GM21447 (cell line): ENCODE results near the gene CLBA1.
"Not testable (repeated sequence)": the region's sequence is repeated elsewhere in the genome, so short reads cannot be mapped to it uniquely, and the experiment has no call there.

Source experiments
- ATAC-seq: cut with Tn5 transposase; IDR thresholded peaks from one replicate; pipeline ENCODE4 v1.9.1; 2021; ENCODE audit not compliant: unreplicated experiment

CLBA1 gene

GRCh38 chr14:105022276-105022670, 36.7 kb downstream of the CLBA1 start:
- ATAC-seq, result no peak

GRCh38 chr14:105023144-105023543, 37.6 kb downstream of the CLBA1 start:
- ATAC-seq, result no peak

DNA sequence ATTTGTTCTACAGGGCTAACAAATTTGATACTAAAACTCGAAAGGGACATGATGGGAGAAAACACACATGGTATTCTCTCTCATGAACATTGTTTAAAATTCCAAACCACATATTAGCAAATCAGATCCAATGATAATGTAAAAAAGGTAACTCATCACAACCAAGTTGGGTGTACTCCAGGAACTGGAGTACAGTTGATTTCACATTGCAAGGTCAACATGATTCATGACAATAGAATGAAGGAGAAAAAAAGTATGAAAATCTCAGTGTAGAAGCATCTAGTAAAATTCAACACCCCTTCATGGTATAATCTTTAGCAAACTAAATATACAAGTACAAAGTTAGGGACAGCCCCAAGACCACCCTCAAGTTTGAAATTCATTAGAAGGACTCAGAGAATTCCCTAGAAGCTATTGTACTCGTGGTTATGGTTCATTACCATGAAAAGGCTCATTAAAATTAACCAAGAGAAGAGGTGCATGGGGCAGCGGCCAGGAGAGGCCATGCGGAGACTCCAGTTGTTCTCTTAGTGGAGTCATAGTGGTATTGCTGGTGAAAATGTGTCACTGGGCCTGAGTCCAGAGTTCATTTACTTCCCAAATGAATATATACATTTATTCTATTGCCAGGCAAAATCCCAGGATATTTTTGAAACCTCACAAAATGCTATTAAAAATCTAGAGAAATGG, 38.3 kb downstream of the CLBA1 start:
- ATAC-seq, result no peak

- no peak for ATAC-seq
Measured at GRCh38 chr14:105025429-105025828, 39.8 kb downstream of the CLBA1 start.

DNA sequence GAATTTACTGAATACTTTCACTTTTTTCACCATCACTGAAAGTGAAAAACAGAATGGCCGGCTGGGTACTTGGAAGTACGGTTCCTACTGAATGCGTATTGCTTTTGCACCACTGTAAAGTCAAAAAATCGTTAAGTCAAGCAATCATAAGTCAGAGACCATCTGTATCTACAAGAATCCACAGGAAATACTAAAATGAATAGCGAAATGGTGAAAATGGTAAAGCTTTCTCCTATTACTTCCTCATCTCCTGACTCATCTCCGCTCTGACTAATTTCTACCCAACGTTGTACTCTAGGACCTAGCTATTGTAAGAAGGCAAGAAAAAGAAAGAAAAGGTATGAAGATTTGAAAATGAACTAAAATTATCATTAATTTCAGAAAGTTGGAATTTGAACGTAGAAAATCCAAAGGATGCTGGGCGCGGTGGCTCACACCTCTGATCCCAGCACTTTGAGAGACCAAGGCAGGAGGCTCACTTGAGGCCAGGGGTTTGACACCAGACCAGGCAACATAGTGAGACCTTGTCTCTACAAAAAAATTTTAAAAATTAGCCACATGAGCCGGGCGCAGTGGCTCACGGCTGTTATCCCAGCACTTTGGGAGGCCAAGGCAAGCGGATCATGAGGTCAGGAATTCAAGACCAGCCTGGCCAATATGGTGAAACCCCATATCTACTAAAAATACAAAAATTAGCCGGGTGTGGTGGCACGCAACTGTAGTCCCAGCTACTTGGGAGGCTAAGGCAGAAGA, 40.6 kb downstream of the CLBA1 start:
- ATAC-seq, result no peak

GRCh38 chr14:105026802-105027563, 41.4 kb downstream of the CLBA1 start:
- ATAC-seq, result no peak

DNA sequence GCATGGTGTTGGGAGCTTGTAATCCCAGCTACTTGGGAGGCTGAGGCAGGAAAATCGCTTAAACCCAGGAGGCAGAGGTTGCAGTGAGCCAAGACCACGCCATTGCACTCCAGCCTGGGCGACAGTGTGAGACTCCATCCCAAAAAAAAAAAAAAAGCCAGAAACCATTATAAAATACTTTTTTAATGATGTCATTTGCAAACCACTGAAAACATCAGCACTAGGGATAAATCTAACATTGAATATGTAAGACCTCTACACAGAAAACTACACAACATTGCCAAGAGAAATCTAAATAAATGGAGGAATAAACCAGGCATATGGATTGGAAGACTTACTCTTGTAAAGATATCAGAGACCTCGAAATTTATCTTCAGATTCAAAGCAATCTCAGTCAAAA, 42.1 kb downstream of the CLBA1 start:
- not testable (repeated sequence) for ATAC-seq

DNA sequence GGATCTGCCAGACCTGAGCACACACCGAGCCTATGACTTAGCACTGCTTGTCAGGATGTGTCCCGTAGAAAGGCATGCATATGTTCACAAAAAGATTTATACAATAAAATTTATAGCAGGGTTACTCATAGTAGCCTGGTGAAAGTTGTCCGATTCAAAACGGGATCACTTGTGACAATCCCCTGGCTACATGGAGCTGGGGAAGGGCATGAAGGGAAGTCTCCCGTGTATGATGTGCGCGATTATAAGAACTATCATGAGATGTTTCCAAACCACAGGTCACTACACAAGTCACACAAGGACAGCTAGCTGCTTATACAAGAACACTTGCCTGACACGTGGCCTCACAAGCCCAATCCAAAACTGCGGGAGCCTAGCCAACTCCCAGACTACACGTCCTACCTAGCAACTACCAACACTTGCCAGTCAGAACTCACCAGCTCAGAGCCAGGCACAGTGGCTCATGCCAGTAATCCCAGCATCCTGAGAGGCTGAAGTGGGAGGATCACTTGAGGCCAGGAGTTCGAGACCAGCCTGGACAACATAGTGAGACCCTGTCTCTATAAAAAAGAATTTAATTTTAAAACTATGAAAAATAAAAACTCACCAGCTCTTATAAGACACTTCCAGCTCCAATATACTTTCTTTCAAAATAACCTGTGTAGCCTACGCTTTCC, 42.8 kb downstream of the CLBA1 start:
- ATAC-seq, result no peak

DNA sequence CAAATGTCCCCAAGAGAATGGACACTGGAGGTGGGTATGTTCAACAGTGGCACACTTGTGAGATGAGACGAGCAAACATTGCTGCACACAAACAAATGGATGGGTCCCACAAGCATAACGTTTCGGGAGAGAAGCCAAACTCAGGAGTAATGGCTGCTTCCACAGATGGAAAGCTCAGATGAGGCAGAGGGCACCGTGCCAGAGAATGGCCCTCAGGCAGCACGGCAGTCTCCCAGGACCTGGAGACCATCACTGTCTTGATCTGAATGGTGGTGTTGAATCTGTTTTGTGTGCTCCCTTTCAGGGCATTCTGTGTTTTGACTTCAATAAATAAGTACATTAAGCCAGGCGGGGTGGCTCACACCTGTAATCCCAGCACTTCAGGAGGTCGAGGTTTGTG, 43.8 kb downstream of the CLBA1 start:
- no peak for ATAC-seq

- ATAC-seq, result no peak
Measured at GRCh38 chr14:105030194-105030593, 44.6 kb downstream of the CLBA1 start.

DNA sequence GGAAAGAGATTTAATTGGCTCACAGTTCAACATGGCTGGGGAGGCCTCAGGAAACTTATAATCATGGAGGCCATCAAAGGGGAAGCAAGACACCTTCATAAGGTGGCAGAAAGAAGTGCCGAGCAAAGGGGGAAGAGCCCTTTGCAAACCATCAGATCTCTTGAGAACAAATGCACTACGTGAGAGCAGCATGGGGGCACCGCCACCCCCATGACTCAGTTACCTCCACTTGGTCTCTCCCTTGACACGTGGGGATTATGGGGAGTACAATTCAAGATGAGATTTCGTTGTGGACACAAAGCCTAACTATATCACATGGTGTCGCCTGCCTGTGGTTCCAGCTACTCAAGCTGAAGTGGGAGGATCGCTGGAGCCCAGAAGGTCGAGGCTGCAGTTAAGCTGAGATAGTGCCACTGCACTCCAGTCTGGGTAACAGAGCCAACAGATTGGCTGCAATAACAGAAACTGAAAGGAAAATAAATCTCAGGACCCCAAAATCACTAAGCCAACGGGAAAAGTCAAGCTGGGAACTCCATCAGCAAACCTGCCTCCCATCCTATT, 45.3 kb downstream of the CLBA1 start:
- ATAC-seq, result no peak

DNA sequence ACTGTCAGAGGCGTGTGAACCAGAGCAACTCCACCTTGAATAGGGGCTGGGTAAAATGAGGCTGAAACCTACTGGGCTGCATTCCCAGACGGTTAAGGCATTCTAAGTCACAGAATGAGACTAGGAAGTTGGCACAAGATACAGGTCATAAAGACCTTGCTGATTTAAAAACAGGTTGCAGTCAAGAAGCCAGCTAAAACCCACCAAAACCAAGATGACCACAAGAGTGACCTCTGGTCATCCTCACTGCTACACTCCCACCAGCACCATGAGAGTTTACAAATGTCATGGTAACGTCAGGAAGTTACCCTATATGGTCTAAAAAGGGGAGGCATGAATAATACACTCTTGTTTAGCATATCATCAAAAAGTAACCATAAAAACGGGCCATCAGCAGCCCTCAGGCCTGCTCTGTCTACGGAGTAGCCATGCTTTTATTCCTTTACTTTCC, 46.9 kb downstream of the CLBA1 start:
- not testable (repeated sequence) for ATAC-seq

DNA sequence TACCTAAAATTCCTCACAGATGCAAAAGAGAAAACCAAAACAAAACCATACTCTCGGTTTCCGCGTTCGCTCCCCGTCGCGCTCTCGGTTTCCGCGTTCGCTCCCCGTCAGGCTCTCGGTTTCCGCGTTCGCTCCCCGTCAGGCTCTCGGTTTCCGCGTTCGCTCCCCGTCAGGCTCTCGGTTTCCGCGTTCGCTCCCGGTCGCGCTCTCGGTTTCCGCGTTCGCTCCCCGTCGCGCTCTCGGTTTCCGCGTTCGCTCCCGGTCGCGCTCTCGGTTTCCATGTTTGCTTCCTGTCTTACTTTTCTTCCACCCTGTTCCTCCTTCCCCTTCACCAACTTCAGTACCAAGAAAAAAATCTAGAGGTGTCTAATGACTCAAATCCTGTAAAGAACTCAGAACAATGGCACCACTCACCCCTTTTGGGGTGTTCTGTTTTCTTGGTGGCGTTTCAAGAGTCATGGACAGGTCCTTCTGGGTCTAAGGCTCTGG, 47.9 kb downstream of the CLBA1 start:
- ATAC-seq, result not testable (repeated sequence)

DNA sequence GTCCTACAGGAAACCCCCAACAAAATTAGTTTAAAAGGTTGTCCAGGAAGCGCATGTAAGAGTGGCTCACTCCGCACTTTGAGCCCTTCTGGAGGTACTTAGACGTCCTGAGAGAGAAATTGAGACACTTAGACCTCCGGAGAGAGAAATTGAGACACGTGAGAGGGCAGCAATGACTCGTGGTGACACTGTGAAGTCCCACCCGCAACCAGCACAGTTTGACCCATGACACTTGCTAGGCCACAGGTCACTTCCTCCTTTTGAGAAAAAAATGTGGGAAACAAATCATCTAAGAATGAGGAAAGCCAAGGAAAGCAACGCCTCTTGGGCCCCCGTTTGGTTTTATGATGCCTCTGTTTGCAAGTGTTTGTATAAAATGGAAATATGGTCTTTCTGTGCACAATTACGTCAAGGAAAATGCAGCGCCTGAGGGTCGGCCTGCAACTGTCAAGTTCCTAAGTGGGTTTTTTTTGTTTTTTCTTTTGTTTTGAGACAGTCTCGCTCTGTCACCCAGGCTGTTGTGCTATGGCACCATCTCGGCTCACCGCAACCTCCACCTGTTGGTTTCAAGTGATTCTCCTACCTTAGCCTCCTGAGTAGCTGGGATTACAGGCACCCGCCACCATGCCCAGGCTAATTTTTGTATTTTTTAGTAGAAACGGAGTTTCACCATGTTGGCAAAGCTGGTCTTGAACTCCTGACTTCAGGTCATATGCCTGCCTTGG, 48.9 kb downstream of the CLBA1 start:
- no peak for ATAC-seq

GRCh38 chr14:105035616-105036015, 50.0 kb downstream of the CLBA1 start:
- not testable (repeated sequence) for ATAC-seq

DNA sequence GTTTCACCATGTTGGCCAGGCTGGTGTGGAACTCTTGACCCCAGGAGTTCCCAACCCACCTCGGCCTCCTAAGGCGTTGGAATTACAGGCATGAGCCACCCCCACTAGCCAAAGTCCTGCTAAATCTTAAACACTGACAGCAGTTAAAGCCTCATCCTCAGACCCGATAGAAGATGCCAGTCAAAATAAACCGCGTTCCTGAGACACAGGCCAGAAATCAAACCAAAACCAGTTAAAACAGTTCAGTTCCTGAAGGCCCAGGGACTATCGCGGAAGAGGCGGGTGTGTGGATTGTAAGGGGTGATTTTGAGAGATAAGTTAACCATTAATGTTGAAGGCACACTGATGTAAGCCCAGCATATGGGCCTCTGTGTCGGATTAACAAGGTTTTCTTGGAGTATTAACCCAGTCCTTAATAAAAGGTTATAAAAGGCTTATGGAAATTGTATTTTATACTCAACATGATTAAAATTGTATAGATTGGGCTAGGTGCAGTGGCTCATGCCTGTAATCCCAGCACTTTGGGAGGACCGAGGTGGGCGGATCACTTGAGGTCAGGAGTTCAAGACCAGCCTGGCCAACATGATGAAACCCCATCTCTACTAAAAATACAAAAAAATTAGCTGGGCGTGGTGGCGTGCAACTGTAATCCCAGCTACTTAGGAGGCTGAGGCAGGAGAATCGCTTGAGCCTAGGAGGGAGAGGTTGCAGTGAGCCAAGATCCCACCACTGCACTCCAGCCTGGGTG, 54.0 kb downstream of the CLBA1 start:
- ATAC-seq, result no peak

- ATAC-seq, result no peak
Measured at GRCh38 chr14:105041841-105042765, 56.5 kb downstream of the CLBA1 start.

- ATAC-seq, result no peak
Measured at GRCh38 chr14:105042813-105043212, 57.2 kb downstream of the CLBA1 start.
